Hepatocyte (in vitro differentiated cells): Measurements from ENCODE around the gene JAKMIP1.

Experiments used
- EZH2 ChIP-seq: fragments of 200-600 bp; sonication (generic); IDR thresholded peaks from 2 replicates; pipeline ENCODE4 v1.6.1; 2016; ENCODE audit warnings: antibody characterized with exemption, mild to moderate bottlenecking, borderline replicate concordance
- TF ChIP-seq, protein P1 (sequence below): fragments of 200-600 bp; sonication (generic); IDR thresholded peaks from 2 replicates; pipeline ENCODE4 v1.5.1; 2016; ENCODE audit warnings: antibody characterized with exemption, mild to moderate bottlenecking; ENCODE audit not compliant: poor library complexity

DNA sequence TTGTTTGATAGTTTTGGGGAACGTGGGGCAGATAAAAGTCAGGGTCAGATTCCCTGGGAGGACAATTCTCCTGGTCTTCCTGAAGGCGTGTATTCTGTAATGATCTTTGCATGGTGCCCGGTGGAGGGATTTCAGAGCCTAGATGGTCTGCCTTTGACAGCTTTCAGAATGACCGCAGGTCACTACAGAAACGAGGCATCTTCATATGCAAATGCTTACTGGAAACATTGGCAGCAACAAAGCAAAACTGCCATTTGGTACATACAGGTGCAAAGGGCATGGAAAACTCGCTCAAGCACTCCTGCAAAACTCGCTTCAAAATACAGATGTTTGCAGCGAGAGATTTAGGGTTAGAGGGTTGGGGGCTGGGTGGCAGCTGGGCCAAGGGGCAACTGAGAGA is 190.9 kb downstream of the JAKMIP1 start:
- TF ChIP-seq, protein P1, sequence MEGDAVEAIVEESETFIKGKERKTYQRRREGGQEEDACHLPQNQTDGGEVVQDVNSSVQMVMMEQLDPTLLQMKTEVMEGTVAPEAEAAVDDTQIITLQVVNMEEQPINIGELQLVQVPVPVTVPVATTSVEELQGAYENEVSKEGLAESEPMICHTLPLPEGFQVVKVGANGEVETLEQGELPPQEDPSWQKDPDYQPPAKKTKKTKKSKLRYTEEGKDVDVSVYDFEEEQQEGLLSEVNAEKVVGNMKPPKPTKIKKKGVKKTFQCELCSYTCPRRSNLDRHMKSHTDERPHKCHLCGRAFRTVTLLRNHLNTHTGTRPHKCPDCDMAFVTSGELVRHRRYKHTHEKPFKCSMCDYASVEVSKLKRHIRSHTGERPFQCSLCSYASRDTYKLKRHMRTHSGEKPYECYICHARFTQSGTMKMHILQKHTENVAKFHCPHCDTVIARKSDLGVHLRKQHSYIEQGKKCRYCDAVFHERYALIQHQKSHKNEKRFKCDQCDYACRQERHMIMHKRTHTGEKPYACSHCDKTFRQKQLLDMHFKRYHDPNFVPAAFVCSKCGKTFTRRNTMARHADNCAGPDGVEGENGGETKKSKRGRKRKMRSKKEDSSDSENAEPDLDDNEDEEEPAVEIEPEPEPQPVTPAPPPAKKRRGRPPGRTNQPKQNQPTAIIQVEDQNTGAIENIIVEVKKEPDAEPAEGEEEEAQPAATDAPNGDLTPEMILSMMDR, result no peak
- no peak for TF ChIP-seq EZH2
